CD4-positive, alpha-beta T cell treated with Interleukin-12 subunit alpha and Interleukin-12 subunit beta, for 1 hour (primary cell): ENCODE data around the gene FCGR2B.
"Not testable (repeated sequence)": the region's sequence is repeated elsewhere in the genome, so short reads cannot be mapped to it uniquely, and the experiment has no call there.

Experiments
- DNase-seq: peaks from one replicate; pipeline ENCODE4 v3.0.0-alpha.2; 2020

FCGR2B gene

GRCh38 chr1:161647507-161648360 is 15.2 kb upstream of the FCGR2B start:
- peak; percentile 47 for DNase-seq

- not testable (repeated sequence) for DNase-seq
These were observed 9.4 kb upstream of the FCGR2B start for GRCh38 chr1:161653541-161653940.

- DNase-seq, result not testable (repeated sequence)
These were observed 9.0 kb upstream of the FCGR2B start for GRCh38 chr1:161653971-161654370.

GRCh38 chr1:161658524-161658923 is 4.4 kb upstream of the FCGR2B start:
- not testable (repeated sequence) for DNase-seq

GRCh38 chr1:161661660-161662311 is 1.2 kb upstream of the FCGR2B start:
- DNase-seq, result not testable (repeated sequence)

GRCh38 chr1:161663569-161663968 is 626 bp downstream of the FCGR2B start:
- not testable (repeated sequence) for DNase-seq

GRCh38 chr1:161664689-161665088 is 1.7 kb downstream of the FCGR2B start:
- DNase-seq, result not testable (repeated sequence)

- not testable (repeated sequence) for DNase-seq
These were observed 8.4 kb downstream of the FCGR2B start for GRCh38 chr1:161671045-161672020.

- DNase-seq, result not testable (repeated sequence)
These were observed 10.5 kb downstream of the FCGR2B start for GRCh38 chr1:161673437-161673836.

- DNase-seq, result not testable (repeated sequence)
These were observed 11.5 kb downstream of the FCGR2B start for GRCh38 chr1:161674447-161674846.

GRCh38 chr1:161674908-161675307 is 12.0 kb downstream of the FCGR2B start:
- DNase-seq, result not testable (repeated sequence)

GRCh38 chr1:161676441-161676840 is 13.5 kb downstream of the FCGR2B start:
- DNase-seq, result no peak

GRCh38 chr1:161676958-161677689 is 14.2 kb downstream of the FCGR2B start:
- no peak for DNase-seq

GRCh38 chr1:161678500-161678899 is 15.6 kb downstream of the FCGR2B start:
- DNase-seq, result no peak

GRCh38 chr1:161681879-161682278 is 18.9 kb downstream of the FCGR2B start:
- DNase-seq, result no peak

GRCh38 chr1:161688946-161689345 is 26.0 kb downstream of the FCGR2B start:
- DNase-seq, result no peak

- DNase-seq, result no peak
These were observed 28.9 kb downstream of the FCGR2B start for GRCh38 chr1:161691846-161692245.

GRCh38 chr1:161693020-161693712 is 30.2 kb downstream of the FCGR2B start:
- not testable (repeated sequence) for DNase-seq

GRCh38 chr1:161698302-161698701 is 35.4 kb downstream of the FCGR2B start:
- not testable (repeated sequence) for DNase-seq

GRCh38 chr1:161702250-161702649 is 39.3 kb downstream of the FCGR2B start:
- no peak for DNase-seq

- no peak for DNase-seq
These were observed 42.6 kb downstream of the FCGR2B start for GRCh38 chr1:161705537-161705936.

GRCh38 chr1:161706113-161706481 is 43.2 kb downstream of the FCGR2B start:
- DNase-seq, result no peak
